BE2C (cell line): ENCODE data around the gene YKT6.
"Not testable (repeated sequence)": the region's sequence is repeated elsewhere in the genome, so short reads cannot be mapped to it uniquely, and the experiment has no call there.

Experiments used
- DNase-seq: peaks from one replicate; pipeline ENCODE4 v3.0.0-alpha.2; 2020
- H3K27me3 ChIP-seq: fragments of 250-450 bp; sonication (Bioruptor Pico); 2 replicates; pipeline ENCODE4 v1.5.1; 2020; ENCODE audit warnings: mild to moderate bottlenecking
- H3K36me3 ChIP-seq: fragments of 250-450 bp; sonication (Bioruptor Pico); 2 replicates; pipeline ENCODE4 v1.5.1; 2020; ENCODE audit warnings: mild to moderate bottlenecking
- H3K4me1 ChIP-seq: fragments of 250-450 bp; sonication (Bioruptor Pico); 2 replicates; pipeline ENCODE4 v1.5.1; 2020
- H3K4me3 ChIP-seq: 2 replicates; pipeline ENCODE4 v1.5.1; 2011; ENCODE audit warnings: low read depth, low read length
- H3K9me3 ChIP-seq: fragments of 250-450 bp; sonication (Bioruptor Pico); 2 replicates; pipeline ENCODE4 v1.5.1; 2020
- CTCF ChIP-seq: IDR thresholded peaks from 2 replicates; pipeline ENCODE4 v1.5.1; 2012; ENCODE audit warnings: mild to moderate bottlenecking, low read depth, low read length

The YKT6 gene

DNA sequence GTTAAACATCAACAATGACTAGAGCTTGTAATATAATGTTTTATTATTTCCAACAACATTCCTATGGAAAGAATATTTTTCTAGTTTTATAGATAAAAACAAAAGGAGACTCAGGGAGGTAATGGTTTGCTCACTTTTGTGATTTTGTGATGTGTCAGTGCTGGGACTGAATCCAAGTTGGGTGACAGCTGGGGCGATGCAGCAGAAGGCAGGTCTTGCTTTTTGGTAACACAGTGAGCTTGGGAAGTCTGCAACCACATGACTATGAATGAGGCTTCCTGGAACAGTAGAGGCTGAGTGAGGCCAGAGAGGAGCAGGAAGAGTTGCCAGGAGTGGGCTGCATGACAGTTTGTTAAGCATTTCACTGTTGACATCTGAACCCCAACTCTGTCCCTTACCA lies 4.9 kb upstream of the YKT6 start:
- Histone ChIP-seq H3K9me3 (no peaks in the 10 kb centered on the region), H3K4me3 (no peak overlapping the region), H3K4me1 (no peaks in the 10 kb centered on the region; the same call in 1 of the 2 replicates), H3K36me3 (no peaks in the 10 kb centered on the region), H3K27me3 (no peaks in the 10 kb centered on the region)
- TF ChIP-seq CTCF, result no peak
- DNase-seq, result no peak

GRCh38 chr7:44196450-44196872 lies 4.3 kb upstream of the YKT6 start:
- Histone ChIP-seq H3K9me3 (no peaks in the 10 kb centered on the region), H3K4me1 (no peaks in the 10 kb centered on the region; the same call in 1 of the 2 replicates), H3K27me3 (no peaks in the 10 kb centered on the region), H3K4me3 (no peak overlapping the region), H3K36me3 (no peaks in the 10 kb centered on the region)
- peak; percentile 89 for TF ChIP-seq CTCF
- DNase-seq, result peak; percentile 63

GRCh38 chr7:44197474-44197873 lies 3.3 kb upstream of the YKT6 start:
- no peaks in the 10 kb centered on the region; the same call in 1 of the 2 replicates for H3K4me1 ChIP-seq
- no peak for TF ChIP-seq CTCF
- no peaks in the 10 kb centered on the region for H3K36me3 ChIP-seq
- no peak overlapping the region for H3K4me3 ChIP-seq
- DNase-seq, result no peak
- no peaks in the 10 kb centered on the region for H3K27me3 ChIP-seq
- no peaks in the 10 kb centered on the region for H3K9me3 ChIP-seq

- not testable (repeated sequence) for H3K27me3 ChIP-seq, DNase-seq, H3K9me3 ChIP-seq, H3K36me3 ChIP-seq, H3K4me3 ChIP-seq, H3K4me1 ChIP-seq
Measured at GRCh38 chr7:44200163-44200562, 615 bp upstream of the YKT6 start.

DNA sequence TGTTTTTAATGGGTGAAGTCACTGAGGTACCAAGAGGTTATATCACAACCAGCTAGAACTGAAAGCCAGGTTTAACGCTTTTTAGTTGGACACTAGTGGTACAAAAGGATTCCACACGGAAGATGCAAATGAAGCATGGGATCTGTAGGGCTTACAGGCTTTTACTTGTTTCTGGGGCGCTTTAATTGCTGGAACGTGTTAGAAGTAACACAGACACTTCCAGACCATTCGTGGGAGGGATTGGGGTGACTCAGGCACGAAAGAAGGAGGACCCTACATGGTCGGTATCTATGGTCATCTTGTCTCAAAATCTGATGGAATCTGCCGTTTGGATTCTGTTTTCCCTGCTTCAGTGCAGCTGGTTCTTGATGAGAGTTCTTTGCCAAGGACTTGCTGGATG lies 1.0 kb downstream of the YKT6 start:
- peaks cover 23% of the 10 kb centered on the region for H3K36me3 ChIP-seq
- H3K4me1 ChIP-seq, result no peaks in the 10 kb centered on the region
- no peak for DNase-seq
- TF ChIP-seq CTCF, result no peak
- no peaks in the 10 kb centered on the region for H3K27me3 ChIP-seq
- H3K9me3 ChIP-seq, result no peaks in the 10 kb centered on the region
- H3K4me3 ChIP-seq, result peak overlapping the region; percentile 92

GRCh38 chr7:44206008-44206407 lies 5.2 kb downstream of the YKT6 start:
- no peak overlapping the region for H3K4me3 ChIP-seq
- DNase-seq, result no peak
- no peaks in the 10 kb centered on the region for H3K27me3 ChIP-seq
- no peaks in the 10 kb centered on the region for H3K9me3 ChIP-seq
- TF ChIP-seq CTCF, result no peak
- H3K4me1 ChIP-seq, result no peaks in the 10 kb centered on the region
- peaks cover 48% of the 10 kb centered on the region for H3K36me3 ChIP-seq

- Histone ChIP-seq H3K4me1 (no peaks in the 10 kb centered on the region), H3K9me3 (no peaks in the 10 kb centered on the region), H3K27me3 (no peaks in the 10 kb centered on the region), H3K36me3 (peaks cover 52% of the 10 kb centered on the region), H3K4me3 (no peak overlapping the region)
- no peak for DNase-seq
- TF ChIP-seq CTCF, result no peak
Measured at GRCh38 chr7:44208085-44208484, 7.3 kb downstream of the YKT6 start.
